Measurements from ENCODE around the gene RPS15. TPM values are rescaled to one million over a fixed set of nuclear protein-coding genes. Genes with fewer than 3 reads are reported as not detected.

RPS15 gene
- total and polyA plus RNA-seq, 9 of the 15 experiments (the other 6 are each of a cell fraction or from before 2014, with no cell fraction given) = 605 to 2,791 (median 957) TPM

DNA sequence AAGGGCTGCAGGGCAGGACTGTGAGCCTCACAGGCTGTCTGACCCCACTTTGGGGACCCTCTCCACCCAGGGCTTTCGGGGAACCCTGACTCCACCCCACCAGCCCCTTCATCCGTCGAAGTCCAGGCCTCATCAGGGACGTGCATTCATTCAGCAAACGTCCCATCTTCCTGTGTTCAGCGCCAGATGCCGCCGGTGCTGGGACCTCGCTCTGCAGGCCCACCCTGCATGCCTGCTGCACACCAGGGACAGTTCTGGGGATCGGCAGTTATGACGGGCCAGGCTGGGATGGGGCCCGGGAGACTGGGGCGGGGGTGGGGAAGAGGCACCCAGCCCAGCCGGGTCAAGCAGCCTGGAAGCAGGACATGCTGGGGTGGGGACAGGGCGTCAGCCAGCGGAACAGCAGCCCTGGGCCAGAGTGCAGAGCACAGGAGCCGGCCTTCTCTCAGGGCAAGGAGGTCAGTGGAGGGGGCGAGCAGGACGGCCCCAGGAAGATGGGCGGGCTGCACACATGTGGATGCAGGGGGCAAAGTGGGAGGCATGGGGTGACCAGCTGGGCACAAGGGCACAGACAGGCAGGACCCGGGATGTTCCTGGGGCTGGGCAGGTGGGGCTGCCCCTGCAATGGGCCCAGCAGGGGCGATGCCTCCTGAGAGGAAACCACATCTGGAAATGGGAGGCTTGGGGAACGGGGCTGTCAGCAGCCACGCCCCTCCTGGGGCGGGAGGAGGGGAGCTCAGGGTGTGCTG is 42.0 kb upstream of the RPS15 start:
- peaks cover 12% of the 10 kb centered on the region for H3K79me2 ChIP-seq (ENCODE audit: control insufficient read depth, insufficient read depth, low read length)
- no peak for TF ChIP-seq ZNF133 (CRISPR knock-in tag; IDR thresholded peaks at IDR 0.05)
- TF ChIP-seq NFIC (IDR thresholded peaks at IDR 0.05) = no peak
- TF ChIP-seq SIRT6 (IDR thresholded peaks at IDR 0.05; ENCODE audit: low read depth, low read length) = peak; percentile 54
- TF ChIP-seq ZNF143 (CRISPR knock-in tag; IDR thresholded peaks at IDR 0.05) = no peak
- no peak for TF ChIP-seq CREBBP (IDR thresholded peaks at IDR 0.05; ENCODE audit: low read depth, low read length)
- TF ChIP-seq, protein P1, sequence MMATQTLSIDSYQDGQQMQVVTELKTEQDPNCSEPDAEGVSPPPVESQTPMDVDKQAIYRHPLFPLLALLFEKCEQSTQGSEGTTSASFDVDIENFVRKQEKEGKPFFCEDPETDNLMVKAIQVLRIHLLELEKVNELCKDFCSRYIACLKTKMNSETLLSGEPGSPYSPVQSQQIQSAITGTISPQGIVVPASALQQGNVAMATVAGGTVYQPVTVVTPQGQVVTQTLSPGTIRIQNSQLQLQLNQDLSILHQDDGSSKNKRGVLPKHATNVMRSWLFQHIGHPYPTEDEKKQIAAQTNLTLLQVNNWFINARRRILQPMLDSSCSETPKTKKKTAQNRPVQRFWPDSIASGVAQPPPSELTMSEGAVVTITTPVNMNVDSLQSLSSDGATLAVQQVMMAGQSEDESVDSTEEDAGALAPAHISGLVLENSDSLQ (IDR thresholded peaks at IDR 0.05) = no peak
- TF ChIP-seq MEF2D (tag; conservative IDR thresholded peaks at IDR 0.05; ENCODE audit: low read depth) = no peak
- TF ChIP-seq RBFOX2 (IDR thresholded peaks at IDR 0.05; ENCODE audit: low read depth, low read length) = 0 out of 2 replicates have a peak, but pooled peaks have one; percentile 13
- no peak for TF ChIP-seq POLR2AphosphoS2 (IDR thresholded peaks at IDR 0.05; ENCODE audit: low read length)
- TF ChIP-seq, protein P2, sequence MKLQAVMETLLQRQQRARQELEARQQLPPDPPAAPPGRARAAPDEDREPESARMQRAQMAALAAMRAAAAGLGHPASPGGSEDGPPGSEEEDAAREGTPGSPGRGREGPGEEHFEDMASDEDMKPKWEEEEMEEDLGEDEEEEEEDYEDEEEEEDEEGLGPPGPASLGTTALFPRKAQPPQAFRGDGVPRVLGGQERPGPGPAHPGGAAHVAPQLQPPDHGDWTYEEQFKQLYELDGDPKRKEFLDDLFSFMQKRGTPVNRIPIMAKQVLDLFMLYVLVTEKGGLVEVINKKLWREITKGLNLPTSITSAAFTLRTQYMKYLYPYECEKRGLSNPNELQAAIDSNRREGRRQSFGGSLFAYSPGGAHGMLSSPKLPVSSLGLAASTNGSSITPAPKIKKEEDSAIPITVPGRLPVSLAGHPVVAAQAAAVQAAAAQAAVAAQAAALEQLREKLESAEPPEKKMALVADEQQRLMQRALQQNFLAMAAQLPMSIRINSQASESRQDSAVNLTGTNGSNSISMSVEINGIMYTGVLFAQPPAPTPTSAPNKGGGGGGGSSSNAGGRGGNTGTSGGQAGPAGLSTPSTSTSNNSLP (IDR thresholded peaks at IDR 0.05; ENCODE audit: borderline replicate concordance, low read depth, low read length) = no peak
- no peak for TF ChIP-seq NFE2L1 (tag; IDR thresholded peaks at IDR 0.05; ENCODE audit: borderline replicate concordance, low read depth)
- TF ChIP-seq ZNF316 (IDR thresholded peaks at IDR 0.05) = no peak
- peak; percentile 16 for TF ChIP-seq CCNT2 (IDR thresholded peaks at IDR 0.05; ENCODE audit: borderline replicate concordance, extremely low read depth, insufficient read length, low read depth, low read length)
- TF ChIP-seq, protein P3, sequence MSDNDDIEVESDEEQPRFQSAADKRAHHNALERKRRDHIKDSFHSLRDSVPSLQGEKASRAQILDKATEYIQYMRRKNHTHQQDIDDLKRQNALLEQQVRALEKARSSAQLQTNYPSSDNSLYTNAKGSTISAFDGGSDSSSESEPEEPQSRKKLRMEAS (CRISPR knock-in tag; IDR thresholded peaks at IDR 0.05) = no peak
- TF ChIP-seq ZEB2 (IDR thresholded peaks at IDR 0.05) = no peak
- TF ChIP-seq TFAM (CRISPR knock-in tag; conservative IDR thresholded peaks at IDR 0.05) = no peak
- peak; percentile 19; the same call in 1 of the 2 replicates for TF ChIP-seq POLR2AphosphoS5 (IDR thresholded peaks at IDR 0.05; ENCODE audit: control insufficient read depth, insufficient read depth, low read depth, low read length)
- no peak for TF ChIP-seq SMAD3 (CRISPR knock-in tag; conservative IDR thresholded peaks at IDR 0.05)
- no peak for TF ChIP-seq ZNF717 (CRISPR knock-in tag; IDR thresholded peaks at IDR 0.05)
- no peak for TF ChIP-seq RFX1 (IDR thresholded peaks at IDR 0.05)
- no peak for TF ChIP-seq ZNF644 (tag; IDR thresholded peaks at IDR 0.05; ENCODE audit: low read depth)

More for the DNA sequence above, 42.0 kb upstream of the RPS15 start:
- POLR2A ChIA-PET = interaction anchor here (0.8 to 1.5 kb wide), 3 partner anchors 11 to 31 kb away, joined by 3 to 6 read pairs (median 4); no protein-coding TSS in a partner anchor
- Histone ChIP-seq H3K9ac (ENCODE audit: insufficient read depth in 1 of 2, low read depth in 2 of 2, low read length in 2 of 2) (peak overlapping the region in 1 of 2 experiments; percentile 75; a peak in 2 of 4 replicates), H4K20me1 (replicated peaks; ENCODE audit: control insufficient read depth, insufficient read depth, low read length) (peaks cover 7% of the 10 kb centered on the region; the same call in 1 of the 2 replicates), H3K27ac (ENCODE audit: extremely low read depth, low read depth, low read length) (no peak overlapping the region), H3K27me3 (ENCODE audit: control insufficient read depth in 2 of 2, insufficient read depth in 2 of 2, low read length in 2 of 2) (no peaks in the 10 kb centered on the region), H2AFZ (ENCODE audit: low read depth, low read length) (no peak overlapping the region), H3K4me3 (no peak overlapping the region), H3K9me1 (ENCODE audit: control insufficient read depth, insufficient read depth, low read length) (no peaks in the 10 kb centered on the region), H3K4me2 (ENCODE audit: insufficient read depth, low read length) (no peak overlapping the region), H3K36me3 (ENCODE audit: control insufficient read depth, insufficient read depth, low read length) (peaks cover 47% of the 10 kb centered on the region; the same call in 2 of the 3 replicates), H3K9me3 (replicated peaks; ENCODE audit: control insufficient read depth, insufficient read depth, low read depth, low read length) (no peaks in the 10 kb centered on the region), H3K4me1 (replicated peaks in 1 of 2; ENCODE audit: control insufficient read depth in 2 of 2, insufficient read depth in 2 of 2, low read length in 2 of 2) (peaks cover 5 to 75% of the 10 kb centered on the region in 2 experiments; a peak in 3 of 5 replicates)
- ATAC-seq (peak; percentile 31), FAIRE-seq (no peak), DNase-seq (ENCODE audit: extremely low read depth in 1 of 4, low spot score in 3 of 4) (peak in 3 of 4 experiments; percentile 37 to 47 (median 47))
- in situ Hi-C loops (cut with MboI) = no loop called here
- WGBS (ENCODE audit: insufficient coverage, low coverage, missing lambda C conversion rate) = 47% methylated on average over 15 of the region's 25 CpGs
- intact Hi-C loops (cut with micrococcal nuclease) = no loop called here
- BruUV-seq (replicated peaks) = no TSS peak
- CTCF ChIA-PET (ENCODE audit: low intra/inter-chr PET ratio) = no interaction called here

Data from K562 (cell line).